ENCODE data around the gene GPC3.
"Not testable (repeated sequence)": the region's sequence is repeated elsewhere in the genome, so short reads cannot be mapped to it uniquely, and the experiment has no call there.

GPC3 gene

DNA sequence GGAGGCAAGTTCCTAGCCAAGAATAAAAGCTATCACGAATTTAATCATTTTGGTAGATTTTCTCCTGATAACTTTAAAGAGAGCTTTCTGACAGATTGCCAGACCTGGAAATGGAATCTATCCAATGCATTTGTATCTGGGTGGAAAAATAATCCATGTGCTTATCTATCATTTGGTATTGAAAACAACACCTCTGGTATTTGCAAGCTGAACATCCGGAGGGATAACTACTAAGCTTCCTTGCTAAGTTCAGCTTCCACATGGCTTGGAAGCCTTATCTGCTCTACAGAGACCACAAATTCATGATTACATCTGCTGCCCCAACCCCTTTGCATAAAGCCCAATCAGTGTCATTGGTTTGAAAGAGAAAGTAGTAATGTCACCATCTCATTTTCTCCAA is 230.7 kb downstream of the GPC3 start:
- no peak for DNase-seq (ENCODE audit: insufficient read length)
- TF ChIP-seq POLR2A (IDR thresholded peaks at IDR 0.05; ENCODE audit: low read depth, low read length) (no peak), POLR2AphosphoS5 (IDR thresholded peaks at IDR 0.05; ENCODE audit: low read depth, low read length) (no peak), TAF1 (IDR thresholded peaks at IDR 0.05; ENCODE audit: borderline replicate concordance, low read depth, low read length) (no peak)
- no peak for FAIRE-seq

GRCh38 chrX:133749951-133750350 is 235.4 kb downstream of the GPC3 start:
- FAIRE-seq (no peak), DNase-seq (ENCODE audit: insufficient read length) (no peak)
- TF ChIP-seq POLR2AphosphoS5 (IDR thresholded peaks at IDR 0.05; ENCODE audit: low read depth, low read length) (no peak), POLR2A (IDR thresholded peaks at IDR 0.05; ENCODE audit: low read depth, low read length) (no peak), TAF1 (IDR thresholded peaks at IDR 0.05; ENCODE audit: borderline replicate concordance, low read depth, low read length) (no peak)

DNA sequence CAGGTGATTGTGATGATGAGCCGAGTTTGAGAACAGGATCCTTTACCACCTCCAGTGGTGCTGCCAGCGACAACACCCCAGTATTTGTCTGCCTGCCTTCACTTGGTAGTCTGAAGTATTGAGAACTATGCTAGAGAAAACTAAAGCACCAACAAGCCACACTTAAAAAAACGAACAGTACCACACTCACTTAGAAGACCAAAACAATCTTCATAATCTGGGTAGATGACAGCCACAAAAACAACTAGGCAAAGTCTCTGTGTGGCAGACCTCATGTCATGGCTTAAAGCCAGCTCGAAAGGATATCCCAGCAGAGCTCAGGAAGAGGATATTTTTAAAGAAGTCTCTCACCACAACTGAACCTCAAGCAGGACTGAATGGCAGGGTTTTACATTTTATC is 236.0 kb downstream of the GPC3 start:
- TF ChIP-seq TAF1 (IDR thresholded peaks at IDR 0.05; ENCODE audit: borderline replicate concordance, low read depth, low read length), result no peak
- DNase-seq (ENCODE audit: insufficient read length), result no peak
- FAIRE-seq, result no peak

GRCh38 chrX:133747196-133747595 is 238.2 kb downstream of the GPC3 start:
- no peak for DNase-seq (ENCODE audit: insufficient read length)
- no peak for TF ChIP-seq POLR2AphosphoS5 (IDR thresholded peaks at IDR 0.05; ENCODE audit: low read depth, low read length)
- TF ChIP-seq TAF1 (IDR thresholded peaks at IDR 0.05; ENCODE audit: borderline replicate concordance, low read depth, low read length), result no peak
- no peak for TF ChIP-seq POLR2A (IDR thresholded peaks at IDR 0.05; ENCODE audit: low read depth, low read length)
- no peak for FAIRE-seq

GRCh38 chrX:133746593-133746992 is 238.8 kb downstream of the GPC3 start:
- FAIRE-seq, result no peak
- TF ChIP-seq POLR2A (IDR thresholded peaks at IDR 0.05; ENCODE audit: low read depth, low read length) (no peak), POLR2AphosphoS5 (IDR thresholded peaks at IDR 0.05; ENCODE audit: low read depth, low read length) (no peak), TAF1 (IDR thresholded peaks at IDR 0.05; ENCODE audit: borderline replicate concordance, low read depth, low read length) (no peak)
- no peak for DNase-seq (ENCODE audit: insufficient read length)

DNA sequence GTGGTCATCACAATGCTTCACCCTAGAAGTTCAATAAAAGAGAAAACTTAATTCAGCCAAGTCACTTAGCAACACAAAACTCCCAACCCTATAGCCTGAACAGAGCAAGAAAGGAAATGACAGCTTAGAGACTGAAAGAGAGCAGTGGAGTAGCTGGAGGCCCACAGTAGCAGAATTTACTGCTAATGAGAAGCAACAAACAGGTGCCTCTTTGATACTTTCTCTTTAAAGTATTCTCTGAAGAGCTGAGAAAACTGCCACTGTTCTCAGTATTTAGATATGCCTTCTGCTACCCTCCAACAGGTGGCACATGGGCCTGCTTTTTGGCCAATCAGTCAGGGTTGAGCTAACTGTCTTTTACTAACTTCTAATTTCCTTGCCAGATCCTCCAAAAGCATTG is 240.0 kb downstream of the GPC3 start:
- DNase-seq (ENCODE audit: insufficient read length), result no peak
- TF ChIP-seq POLR2AphosphoS5 (IDR thresholded peaks at IDR 0.05; ENCODE audit: low read depth, low read length) (no peak), POLR2A (IDR thresholded peaks at IDR 0.05; ENCODE audit: low read depth, low read length) (no peak), TAF1 (IDR thresholded peaks at IDR 0.05; ENCODE audit: borderline replicate concordance, low read depth, low read length) (no peak)
- no peak for FAIRE-seq

- TF ChIP-seq POLR2A (IDR thresholded peaks at IDR 0.05; ENCODE audit: low read depth, low read length), result no peak
- no peak for TF ChIP-seq TAF1 (IDR thresholded peaks at IDR 0.05; ENCODE audit: borderline replicate concordance, low read depth, low read length)
- no peak for TF ChIP-seq POLR2AphosphoS5 (IDR thresholded peaks at IDR 0.05; ENCODE audit: low read depth, low read length)
- DNase-seq (ENCODE audit: insufficient read length), result no peak
- no peak for FAIRE-seq
Observed at GRCh38 chrX:133742602-133743305, 242.6 kb downstream of the GPC3 start.

DNA sequence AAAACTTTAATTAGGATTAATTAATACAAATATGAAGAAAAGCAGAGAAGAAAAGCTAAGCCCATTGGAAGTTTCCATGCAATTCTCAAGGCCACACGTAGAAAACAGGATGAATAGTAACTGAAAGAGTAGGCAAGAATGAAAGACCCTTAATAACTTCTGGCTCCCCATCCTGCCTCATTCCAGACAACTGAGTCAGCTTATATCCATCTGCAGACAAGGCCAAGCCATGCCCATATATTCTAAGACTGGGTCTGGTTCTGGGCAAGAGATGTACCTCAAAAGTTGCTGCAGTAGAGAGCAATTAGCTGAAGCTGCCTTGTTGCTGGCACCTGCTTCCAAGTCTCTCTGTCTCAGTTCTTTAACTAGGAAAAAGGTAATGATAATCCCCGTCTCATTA is 244.1 kb downstream of the GPC3 start:
- TF ChIP-seq TAF1 (IDR thresholded peaks at IDR 0.05; ENCODE audit: borderline replicate concordance, low read depth, low read length) (no peak), POLR2AphosphoS5 (IDR thresholded peaks at IDR 0.05; ENCODE audit: low read depth, low read length) (no peak), POLR2A (IDR thresholded peaks at IDR 0.05; ENCODE audit: low read depth, low read length) (no peak)
- FAIRE-seq, result no peak

DNA sequence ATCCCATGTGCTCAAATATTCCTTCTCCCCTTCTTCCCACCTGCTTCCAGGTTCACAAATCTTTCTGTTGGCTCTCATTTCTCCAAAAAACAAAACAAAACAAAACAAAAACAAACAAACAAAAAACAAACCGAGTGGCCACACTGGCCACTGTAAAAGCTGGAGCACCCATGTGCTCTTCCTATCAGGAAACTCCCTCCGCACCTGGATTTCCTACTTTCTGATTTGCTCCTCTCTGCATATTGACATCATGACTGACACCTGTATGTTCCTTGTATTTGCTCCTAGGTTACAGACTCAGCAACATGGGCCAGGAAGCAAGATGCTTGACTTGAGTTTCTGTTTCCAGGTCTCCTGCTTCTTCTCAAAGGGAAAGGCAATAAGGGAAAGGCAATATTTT is 258.8 kb downstream of the GPC3 start:
- DNase-seq (ENCODE audit: insufficient read length) (no peak), FAIRE-seq (no peak)
- TF ChIP-seq TAF1 (IDR thresholded peaks at IDR 0.05; ENCODE audit: borderline replicate concordance, low read depth, low read length) (no peak), POLR2AphosphoS5 (IDR thresholded peaks at IDR 0.05; ENCODE audit: low read depth, low read length) (no peak), POLR2A (IDR thresholded peaks at IDR 0.05; ENCODE audit: low read depth, low read length) (no peak)

More for the DNA sequence above, 244.1 kb downstream of the GPC3 start:
- no peak for DNase-seq (ENCODE audit: insufficient read length)

DNA sequence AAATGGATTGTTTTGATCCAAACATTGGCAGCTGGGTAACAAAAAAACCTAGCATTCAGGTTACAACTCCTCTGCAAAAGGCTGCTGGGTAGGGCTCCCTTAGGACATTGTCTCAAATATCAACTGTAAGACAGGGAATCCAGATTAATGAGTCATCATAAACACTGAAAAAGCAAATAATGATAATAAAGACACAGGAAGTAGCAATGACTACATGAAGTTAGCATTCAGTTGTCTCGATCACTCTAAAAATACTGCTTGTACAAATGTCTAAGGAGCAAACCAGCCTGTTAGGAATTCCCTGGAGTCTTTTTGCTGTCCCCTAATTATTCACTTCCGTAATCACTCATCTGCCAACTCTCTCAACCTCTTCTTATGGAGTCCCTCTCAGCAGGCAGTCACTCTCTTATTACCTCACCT is 259.2 kb downstream of the GPC3 start:
- DNase-seq (ENCODE audit: insufficient read length) (no peak), FAIRE-seq (no peak)
- no peak for TF ChIP-seq POLR2AphosphoS5 (IDR thresholded peaks at IDR 0.05; ENCODE audit: low read depth, low read length)

DNA sequence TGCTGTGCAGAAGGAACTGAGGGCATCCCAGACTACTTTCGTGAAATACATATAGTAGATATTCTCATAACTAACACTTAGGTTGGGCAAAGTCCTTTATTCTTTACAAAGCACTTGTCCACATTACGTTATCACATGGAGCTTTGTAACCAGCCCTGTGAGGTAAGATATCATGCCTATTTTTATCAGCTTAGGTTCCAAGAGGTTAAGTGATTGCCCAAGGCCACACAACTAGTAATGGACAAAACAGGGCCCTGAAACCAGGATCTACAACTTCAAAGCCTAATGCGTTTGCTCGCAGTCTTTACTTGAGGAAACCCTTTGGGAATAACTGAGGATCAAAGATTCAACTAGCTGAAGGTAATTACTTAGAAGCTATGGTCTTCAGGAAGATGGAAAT is 261.5 kb downstream of the GPC3 start:
- DNase-seq (ENCODE audit: insufficient read length) (no peak), FAIRE-seq (no peak)
- TF ChIP-seq POLR2A (IDR thresholded peaks at IDR 0.05; ENCODE audit: low read depth, low read length) (no peak), TAF1 (IDR thresholded peaks at IDR 0.05; ENCODE audit: borderline replicate concordance, low read depth, low read length) (no peak), POLR2AphosphoS5 (IDR thresholded peaks at IDR 0.05; ENCODE audit: low read depth, low read length) (no peak)

DNA sequence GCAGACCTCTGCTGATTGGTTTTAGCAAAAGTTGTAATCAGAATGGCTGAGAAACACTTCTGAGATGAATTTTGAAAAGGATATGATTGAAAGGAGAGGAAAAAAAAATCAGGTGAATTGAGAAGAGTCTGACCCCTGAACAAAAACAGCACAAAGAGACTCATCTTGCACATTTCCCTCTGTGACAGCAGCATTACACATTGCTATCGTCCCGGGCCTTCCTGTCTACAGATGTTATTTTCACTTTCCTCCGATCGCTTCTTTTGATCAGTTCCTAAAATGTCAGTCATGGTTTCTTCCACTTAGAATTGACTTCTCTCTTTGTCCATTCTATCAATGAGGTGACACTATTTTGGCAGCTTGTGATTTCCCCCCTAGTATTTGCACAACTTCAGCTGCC is 262.6 kb downstream of the GPC3 start:
- TF ChIP-seq POLR2A (IDR thresholded peaks at IDR 0.05; ENCODE audit: low read depth, low read length) (no peak), POLR2AphosphoS5 (IDR thresholded peaks at IDR 0.05; ENCODE audit: low read depth, low read length) (no peak), TAF1 (IDR thresholded peaks at IDR 0.05; ENCODE audit: borderline replicate concordance, low read depth, low read length) (no peak)
- FAIRE-seq, result no peak
- no peak for DNase-seq (ENCODE audit: insufficient read length)

DNA sequence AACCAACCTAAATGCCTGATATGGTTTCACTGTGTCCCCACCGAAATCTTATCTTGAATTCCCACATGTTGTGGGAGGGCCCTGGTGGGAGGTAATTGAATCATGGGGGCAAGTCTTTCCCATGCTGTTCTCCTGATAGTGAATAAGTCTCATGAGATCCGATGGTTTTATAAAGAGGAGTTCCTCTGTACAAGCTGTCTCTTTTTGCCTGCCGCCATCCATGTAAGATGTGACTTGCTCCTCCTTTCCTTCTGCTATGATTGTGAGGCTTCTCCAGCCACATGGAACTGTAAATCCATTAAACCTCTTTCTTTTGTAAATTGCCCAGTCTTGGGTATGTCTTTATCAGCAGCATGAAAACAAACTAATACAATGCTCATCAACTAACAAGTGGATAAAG is 265.1 kb downstream of the GPC3 start:
- DNase-seq (ENCODE audit: insufficient read length); FAIRE-seq: not testable (repeated sequence)
